ENCODE results near the gene PPP1R17.

Gene PPP1R17

DNA sequence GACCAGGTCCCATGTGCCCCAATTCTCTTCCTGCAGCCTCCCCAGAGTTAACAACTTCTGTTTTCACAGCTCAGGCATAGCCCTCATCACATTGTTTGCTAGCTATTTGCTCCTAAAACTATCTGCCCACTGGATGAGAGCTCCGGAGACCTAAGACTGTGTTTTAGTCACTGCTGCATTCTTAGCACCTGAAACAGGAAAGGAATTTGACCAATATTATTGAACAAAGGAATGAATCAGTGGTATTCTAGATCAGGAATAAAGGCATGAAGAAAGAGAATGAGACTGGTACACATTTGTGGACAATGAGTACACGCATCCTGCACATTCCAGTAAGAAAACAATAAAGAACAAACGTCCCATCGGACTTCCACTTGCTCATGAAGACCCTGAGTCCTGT is 54.8 kb downstream of the PPP1R17 start:
- no peaks in the 10 kb centered on the region for H3K79me1 ChIP-seq (replicated peaks; ENCODE audit: low read length, poor library complexity, severe bottlenecking)
- H2AFZ ChIP-seq (ENCODE audit: low read depth, low read length) = no peak overlapping the region
- no peak overlapping the region for H2BK120ac ChIP-seq (ENCODE audit: low read depth, low read length)
- no peak overlapping the region for H3K18ac ChIP-seq (ENCODE audit: low read depth in 1 of 2, low read length in 2 of 2)
- no peak overlapping the region for H2AK5ac ChIP-seq (ENCODE audit: low read length, severe bottlenecking)
- no peak overlapping the region for H3K14ac ChIP-seq (ENCODE audit: low read length in 2 of 2)
- H3K27me3 ChIP-seq (ENCODE audit: control insufficient read depth in 1 of 2, insufficient read depth in 1 of 2, low read length in 2 of 2) = no peaks in the 10 kb centered on the region
- H3K9me3 ChIP-seq (ENCODE audit: control insufficient read depth, low read length) = no peaks in the 10 kb centered on the region
- H2BK12ac ChIP-seq (ENCODE audit: low read length in 2 of 2) = no peak overlapping the region
- 86% methylated on average over 4 of the region's 4 CpGs for WGBS
- H2BK15ac ChIP-seq (ENCODE audit: low read depth, poor library complexity, severe bottlenecking) = no peak overlapping the region
- no peaks in the 10 kb centered on the region for H3K4me1 ChIP-seq (ENCODE audit: control insufficient read depth, insufficient read depth, low read depth, low read length)
- H2BK5ac ChIP-seq (ENCODE audit: low read depth, low read length, poor library complexity, severe bottlenecking) = no peak overlapping the region
- H3K4ac ChIP-seq (ENCODE audit: low read depth in 1 of 2, low read length in 2 of 2) = no peak overlapping the region
- no peak for DNase-seq
- no peak overlapping the region for H3K9ac ChIP-seq (ENCODE audit: low read length)
- H3K4me2 ChIP-seq (ENCODE audit: low read length, poor library complexity, severe bottlenecking) = no peak overlapping the region
- no peak overlapping the region for H3K27ac ChIP-seq (ENCODE audit: low read length, poor library complexity, severe bottlenecking)
- no peak overlapping the region for H3K4me3 ChIP-seq (ENCODE audit: insufficient read depth in 1 of 2, low read depth in 1 of 2, low read length in 2 of 2)
- no peak overlapping the region for H4K91ac ChIP-seq (ENCODE audit: low read length)
- no peak overlapping the region for H3K23ac ChIP-seq (ENCODE audit: low read length in 2 of 2)
- H3K36me3 ChIP-seq (ENCODE audit: control insufficient read depth in 1 of 2, insufficient read depth in 2 of 2, low read depth in 1 of 2, low read length in 2 of 2) = no peaks in the 10 kb centered on the region
- H4K8ac ChIP-seq (ENCODE audit: low read length) = no peak overlapping the region

DNA sequence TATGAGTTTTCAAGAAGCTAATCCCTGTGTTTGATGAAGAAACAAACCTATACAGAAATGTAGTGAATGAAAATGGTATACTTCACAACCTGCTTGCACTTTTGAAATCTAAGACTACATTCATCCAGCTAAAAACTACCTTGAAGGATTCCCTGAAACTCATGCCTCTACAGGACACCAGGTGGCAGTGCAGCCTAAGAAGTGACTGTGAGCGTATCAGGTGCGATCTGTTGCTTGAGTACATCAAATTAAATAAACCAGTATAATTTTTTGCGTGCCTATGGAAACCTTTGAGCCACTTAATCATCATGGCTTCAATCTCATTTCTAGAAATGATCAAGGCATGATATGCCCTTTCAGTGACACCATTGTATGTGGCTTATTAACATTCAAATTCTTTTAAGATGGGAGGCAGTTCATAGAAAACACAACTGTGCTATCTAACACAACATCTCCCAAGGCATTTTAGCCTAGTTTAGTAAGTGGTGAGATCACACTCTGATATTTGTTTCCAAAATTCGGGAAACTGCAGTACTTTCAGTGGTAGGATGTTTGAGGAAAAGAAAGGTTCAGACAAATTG is 57.4 kb downstream of the PPP1R17 start:
- no peak overlapping the region for H3K18ac ChIP-seq (ENCODE audit: low read depth in 1 of 2, low read length in 2 of 2)
- peaks cover under 1% of the 10 kb centered on the region for H3K4me1 ChIP-seq (ENCODE audit: control insufficient read depth, insufficient read depth, low read depth, low read length)
- 0% methylated on average over 1 of the region's 4 CpGs for whole genome bisulfite sequencing
- no peak overlapping the region for H4K8ac ChIP-seq (ENCODE audit: low read length)
- H3K23ac ChIP-seq (ENCODE audit: low read length in 2 of 2) = no peak overlapping the region
- no peak overlapping the region for H2BK120ac ChIP-seq (ENCODE audit: low read depth, low read length)
- no peaks in the 10 kb centered on the region for H3K36me3 ChIP-seq (ENCODE audit: control insufficient read depth in 1 of 2, insufficient read depth in 2 of 2, low read depth in 1 of 2, low read length in 2 of 2)
- H3K4ac ChIP-seq (ENCODE audit: low read depth in 1 of 2, low read length in 2 of 2) = no peak overlapping the region
- H2BK5ac ChIP-seq (ENCODE audit: low read depth, low read length, poor library complexity, severe bottlenecking) = no peak overlapping the region
- no peaks in the 10 kb centered on the region for H3K79me1 ChIP-seq (replicated peaks; ENCODE audit: low read length, poor library complexity, severe bottlenecking)
- no peak overlapping the region for H2AFZ ChIP-seq (ENCODE audit: low read depth, low read length)
- H3K14ac ChIP-seq (ENCODE audit: low read length in 2 of 2) = no peak overlapping the region
- no peak overlapping the region for H3K4me2 ChIP-seq (ENCODE audit: low read length, poor library complexity, severe bottlenecking)
- no peak overlapping the region for H2BK15ac ChIP-seq (ENCODE audit: low read depth, poor library complexity, severe bottlenecking)
- no peak overlapping the region for H3K9ac ChIP-seq (ENCODE audit: low read length)
- no peaks in the 10 kb centered on the region for H3K9me3 ChIP-seq (ENCODE audit: control insufficient read depth, low read length)
- H4K91ac ChIP-seq (ENCODE audit: low read length) = no peak overlapping the region
- H2BK12ac ChIP-seq (ENCODE audit: low read length in 2 of 2) = no peak overlapping the region
- no peak overlapping the region for H3K27ac ChIP-seq (ENCODE audit: low read length, poor library complexity, severe bottlenecking)
- peak; percentile 74 for DNase-seq
- no peak overlapping the region for H3K4me3 ChIP-seq (ENCODE audit: insufficient read depth in 1 of 2, low read depth in 1 of 2, low read length in 2 of 2)
- H3K27me3 ChIP-seq (ENCODE audit: control insufficient read depth in 1 of 2, insufficient read depth in 1 of 2, low read length in 2 of 2) = no peaks in the 10 kb centered on the region
- H2AK5ac ChIP-seq (ENCODE audit: low read length, severe bottlenecking) = no peak overlapping the region

DNA sequence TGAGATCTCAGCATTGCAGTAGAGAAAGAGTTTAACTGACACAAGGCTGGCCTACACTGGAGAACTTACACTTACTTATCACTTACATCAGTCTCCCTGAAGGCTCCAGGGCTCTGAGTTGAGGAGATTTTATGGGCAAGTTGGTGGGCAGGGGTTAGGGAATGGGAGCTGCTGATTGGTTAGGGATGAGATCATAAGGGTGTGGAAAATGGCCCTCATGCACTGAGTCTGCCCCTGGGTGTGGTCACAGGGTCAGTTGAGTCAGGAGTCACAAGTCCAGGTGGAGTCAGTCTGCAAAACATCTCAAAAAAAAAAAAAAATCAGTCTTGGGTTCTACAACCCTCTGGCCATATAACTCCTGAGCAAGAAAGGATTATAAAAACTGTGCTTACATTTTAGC is 60.5 kb downstream of the PPP1R17 start:
- H3K27ac ChIP-seq (ENCODE audit: low read length, poor library complexity, severe bottlenecking) = no peak overlapping the region
- no peak overlapping the region for H3K18ac ChIP-seq (ENCODE audit: low read depth in 1 of 2, low read length in 2 of 2)
- no peaks in the 10 kb centered on the region for H3K27me3 ChIP-seq (ENCODE audit: control insufficient read depth in 1 of 2, insufficient read depth in 1 of 2, low read length in 2 of 2)
- no peak overlapping the region for H2BK12ac ChIP-seq (ENCODE audit: low read length in 2 of 2)
- no peak for DNase-seq
- H3K9ac ChIP-seq (ENCODE audit: low read length) = no peak overlapping the region
- no peak overlapping the region for H3K4me2 ChIP-seq (ENCODE audit: low read length, poor library complexity, severe bottlenecking)
- no peak overlapping the region for H3K4ac ChIP-seq (ENCODE audit: low read depth in 1 of 2, low read length in 2 of 2)
- no peak overlapping the region for H3K14ac ChIP-seq (ENCODE audit: low read length in 2 of 2)
- H2BK15ac ChIP-seq (ENCODE audit: low read depth, poor library complexity, severe bottlenecking) = no peak overlapping the region
- H3K4me3 ChIP-seq (ENCODE audit: insufficient read depth in 1 of 2, low read depth in 1 of 2, low read length in 2 of 2) = no peak overlapping the region
- no peak overlapping the region for H2BK5ac ChIP-seq (ENCODE audit: low read depth, low read length, poor library complexity, severe bottlenecking)
- H2AFZ ChIP-seq (ENCODE audit: low read depth, low read length) = no peak overlapping the region
- H3K9me3 ChIP-seq (ENCODE audit: control insufficient read depth, low read length) = no peaks in the 10 kb centered on the region
- no peak overlapping the region for H2BK120ac ChIP-seq (ENCODE audit: low read depth, low read length)
- H4K91ac ChIP-seq (ENCODE audit: low read length) = no peak overlapping the region
- H3K79me1 ChIP-seq (replicated peaks; ENCODE audit: low read length, poor library complexity, severe bottlenecking) = no peaks in the 10 kb centered on the region
- H2AK5ac ChIP-seq (ENCODE audit: low read length, severe bottlenecking) = no peak overlapping the region
- no peak overlapping the region for H3K23ac ChIP-seq (ENCODE audit: low read length in 2 of 2)
- no peaks in the 10 kb centered on the region for H3K36me3 ChIP-seq (ENCODE audit: control insufficient read depth in 1 of 2, insufficient read depth in 2 of 2, low read depth in 1 of 2, low read length in 2 of 2)
- peaks cover 1% of the 10 kb centered on the region for H3K4me1 ChIP-seq (ENCODE audit: control insufficient read depth, insufficient read depth, low read depth, low read length)
- H4K8ac ChIP-seq (ENCODE audit: low read length) = no peak overlapping the region

DNA sequence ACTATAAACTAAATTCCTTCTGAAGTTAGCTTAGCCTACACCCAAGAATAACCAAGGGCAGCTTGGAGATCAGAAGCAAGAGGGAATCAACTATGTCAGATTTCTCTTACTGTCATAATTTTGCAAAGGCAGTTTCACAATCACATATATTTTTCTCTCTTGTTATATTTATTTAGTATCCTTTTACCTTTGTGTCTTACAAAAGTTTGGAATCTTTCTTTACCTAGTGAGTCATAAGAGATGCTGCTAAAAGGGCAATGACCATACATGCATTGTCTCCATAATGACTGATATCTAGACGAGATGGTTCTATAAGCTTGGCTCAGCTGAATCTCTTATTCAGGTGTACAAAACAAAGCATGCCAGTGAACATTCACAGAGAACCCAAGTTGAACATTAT is 61.1 kb downstream of the PPP1R17 start:
- Histone ChIP-seq H3K27me3 (ENCODE audit: control insufficient read depth in 1 of 2, insufficient read depth in 1 of 2, low read length in 2 of 2) (no peaks in the 10 kb centered on the region), H2AK5ac (ENCODE audit: low read length, severe bottlenecking) (no peak overlapping the region), H2BK120ac (ENCODE audit: low read depth, low read length) (no peak overlapping the region), H3K9ac (ENCODE audit: low read length) (no peak overlapping the region), H3K4me2 (ENCODE audit: low read length, poor library complexity, severe bottlenecking) (no peak overlapping the region), H3K36me3 (ENCODE audit: control insufficient read depth in 1 of 2, insufficient read depth in 2 of 2, low read depth in 1 of 2, low read length in 2 of 2) (no peaks in the 10 kb centered on the region), H2BK15ac (ENCODE audit: low read depth, poor library complexity, severe bottlenecking) (no peak overlapping the region), H3K18ac (ENCODE audit: low read depth in 1 of 2, low read length in 2 of 2) (no peak overlapping the region), H3K79me1 (replicated peaks; ENCODE audit: low read length, poor library complexity, severe bottlenecking) (no peaks in the 10 kb centered on the region), H3K14ac (ENCODE audit: low read length in 2 of 2) (no peak overlapping the region), H3K4ac (ENCODE audit: low read depth in 1 of 2, low read length in 2 of 2) (no peak overlapping the region), H3K27ac (ENCODE audit: low read length, poor library complexity, severe bottlenecking) (no peak overlapping the region), H3K9me3 (ENCODE audit: control insufficient read depth, low read length) (no peaks in the 10 kb centered on the region), H2BK12ac (ENCODE audit: low read length in 2 of 2) (no peak overlapping the region), H2AFZ (ENCODE audit: low read depth, low read length) (no peak overlapping the region), H3K4me3 (ENCODE audit: insufficient read depth in 1 of 2, low read depth in 1 of 2, low read length in 2 of 2) (no peak overlapping the region), H3K23ac (ENCODE audit: low read length in 2 of 2) (no peak overlapping the region), H4K8ac (ENCODE audit: low read length) (no peak overlapping the region), H4K91ac (ENCODE audit: low read length) (no peak overlapping the region), H2BK5ac (ENCODE audit: low read depth, low read length, poor library complexity, severe bottlenecking) (no peak overlapping the region), H3K4me1 (ENCODE audit: control insufficient read depth, insufficient read depth, low read depth, low read length) (peaks cover 1% of the 10 kb centered on the region)
- WGBS = 90% methylated on average over 1 of the region's 1 CpG
- no peak for DNase-seq
